Measurements from ENCODE around the gene DNAJC7. TPM values are rescaled to one million over a fixed set of nuclear protein-coding genes. Genes with fewer than 3 reads are reported as not detected.

The DNAJC7 gene
- total RNA-seq, 1 experiment from 2014 or later: 94.6 TPM

DNA sequence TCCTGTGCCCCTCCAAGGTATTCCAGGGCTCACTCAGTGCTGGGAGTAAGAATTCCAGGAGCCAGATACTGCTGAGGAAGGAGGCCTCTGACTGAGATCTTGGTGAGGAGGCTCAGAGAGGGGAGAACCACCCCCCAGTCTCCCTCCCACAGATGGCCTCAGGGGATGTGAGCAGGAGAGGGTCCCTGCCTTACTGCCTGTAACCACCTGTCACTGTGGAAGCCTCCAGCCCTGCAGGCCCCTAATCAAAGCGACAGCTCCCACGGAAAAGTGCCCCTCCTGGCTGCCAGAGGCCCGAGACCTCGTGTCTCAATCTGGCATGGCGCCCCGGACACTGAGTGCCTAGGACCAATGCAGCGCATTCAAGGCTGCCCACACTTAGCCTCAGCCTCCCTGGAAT lies 40.8 kb upstream of the DNAJC7 start:
- H3K27ac ChIP-seq (ENCODE audit: low read depth, low read length, poor library complexity, severe bottlenecking): no peak overlapping the region
- TF ChIP-seq, protein P1, sequence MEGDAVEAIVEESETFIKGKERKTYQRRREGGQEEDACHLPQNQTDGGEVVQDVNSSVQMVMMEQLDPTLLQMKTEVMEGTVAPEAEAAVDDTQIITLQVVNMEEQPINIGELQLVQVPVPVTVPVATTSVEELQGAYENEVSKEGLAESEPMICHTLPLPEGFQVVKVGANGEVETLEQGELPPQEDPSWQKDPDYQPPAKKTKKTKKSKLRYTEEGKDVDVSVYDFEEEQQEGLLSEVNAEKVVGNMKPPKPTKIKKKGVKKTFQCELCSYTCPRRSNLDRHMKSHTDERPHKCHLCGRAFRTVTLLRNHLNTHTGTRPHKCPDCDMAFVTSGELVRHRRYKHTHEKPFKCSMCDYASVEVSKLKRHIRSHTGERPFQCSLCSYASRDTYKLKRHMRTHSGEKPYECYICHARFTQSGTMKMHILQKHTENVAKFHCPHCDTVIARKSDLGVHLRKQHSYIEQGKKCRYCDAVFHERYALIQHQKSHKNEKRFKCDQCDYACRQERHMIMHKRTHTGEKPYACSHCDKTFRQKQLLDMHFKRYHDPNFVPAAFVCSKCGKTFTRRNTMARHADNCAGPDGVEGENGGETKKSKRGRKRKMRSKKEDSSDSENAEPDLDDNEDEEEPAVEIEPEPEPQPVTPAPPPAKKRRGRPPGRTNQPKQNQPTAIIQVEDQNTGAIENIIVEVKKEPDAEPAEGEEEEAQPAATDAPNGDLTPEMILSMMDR (conservative IDR thresholded peaks at IDR 0.05; ENCODE audit: low read depth, low read length): no peak
- no peak for TF ChIP-seq EZH2 (IDR thresholded peaks at IDR 0.05; ENCODE audit: borderline replicate concordance, low read depth, low read length, poor library complexity, severe bottlenecking)
- DNase-seq (ENCODE audit: low spot score): no peak
- POLR2A ChIA-PET (ENCODE audit: low non-redundant PET): no interaction called here
- CTCF ChIA-PET: no interaction called here
- H3K27me3 ChIP-seq (replicated peaks; ENCODE audit: insufficient read depth, low read depth, low read length, poor library complexity): no peaks in the 10 kb centered on the region
- no peaks in the 10 kb centered on the region for H3K4me1 ChIP-seq (ENCODE audit: insufficient read depth, low read length, poor library complexity, severe bottlenecking)
- no peaks in the 10 kb centered on the region for H3K36me3 ChIP-seq (ENCODE audit: insufficient read depth, low read length, poor library complexity, severe bottlenecking)
- intact Hi-C loops (cut with micrococcal nuclease; ENCODE audit: unreplicated experiment): no loop called here
- no peaks in the 10 kb centered on the region for H3K9me3 ChIP-seq (ENCODE audit: low read depth, low read length, poor library complexity, severe bottlenecking)
- BruUV-seq (replicated peaks): no TSS peak
- H3K4me3 ChIP-seq (ENCODE audit: low read depth, low read length, poor library complexity, severe bottlenecking): no peak overlapping the region

DNA sequence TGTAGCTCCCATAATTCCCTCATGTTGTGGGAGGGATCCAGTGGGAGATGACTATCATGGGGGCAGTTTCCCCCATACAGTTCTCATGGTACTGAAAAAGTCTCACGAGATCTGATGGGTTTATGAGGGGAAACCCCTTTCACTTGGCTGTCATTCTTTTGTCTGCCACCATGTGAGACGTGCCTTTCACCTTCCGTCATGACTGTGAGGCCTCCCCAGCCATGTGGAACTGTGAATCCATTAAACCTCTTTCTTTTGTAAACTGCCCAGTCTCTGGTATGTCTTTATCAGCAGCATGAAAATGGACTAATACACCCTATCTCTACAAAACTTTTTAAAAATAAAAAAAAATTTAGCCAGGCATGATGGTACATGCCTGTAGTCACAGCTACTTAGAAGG lies 39.4 kb upstream of the DNAJC7 start:
- Histone ChIP-seq H3K36me3 (ENCODE audit: insufficient read depth, low read length, poor library complexity, severe bottlenecking) (no peaks in the 10 kb centered on the region), H3K9me3 (ENCODE audit: low read depth, low read length, poor library complexity, severe bottlenecking) (no peaks in the 10 kb centered on the region), H3K4me1 (ENCODE audit: insufficient read depth, low read length, poor library complexity, severe bottlenecking) (no peaks in the 10 kb centered on the region), H3K27me3 (replicated peaks; ENCODE audit: insufficient read depth, low read depth, low read length, poor library complexity) (no peaks in the 10 kb centered on the region), H3K27ac (ENCODE audit: low read depth, low read length, poor library complexity, severe bottlenecking) (no peak overlapping the region), H3K4me3 (ENCODE audit: low read depth, low read length, poor library complexity, severe bottlenecking) (no peak overlapping the region)
- intact Hi-C loops (cut with micrococcal nuclease; ENCODE audit: unreplicated experiment): no loop called here
- TF ChIP-seq, protein P1 (conservative IDR thresholded peaks at IDR 0.05; ENCODE audit: low read depth, low read length): no peak
- TF ChIP-seq EZH2 (IDR thresholded peaks at IDR 0.05; ENCODE audit: borderline replicate concordance, low read depth, low read length, poor library complexity, severe bottlenecking): no peak
- CTCF ChIA-PET: no interaction called here
- DNase-seq (ENCODE audit: low spot score): no peak
- no TSS peak for BruUV-seq (replicated peaks)
- POLR2A ChIA-PET (ENCODE audit: low non-redundant PET): interaction anchor here (0.6 kb wide), 1 partner anchor 354 kb away, joined by 16 read pairs; no protein-coding TSS in a partner anchor

DNA sequence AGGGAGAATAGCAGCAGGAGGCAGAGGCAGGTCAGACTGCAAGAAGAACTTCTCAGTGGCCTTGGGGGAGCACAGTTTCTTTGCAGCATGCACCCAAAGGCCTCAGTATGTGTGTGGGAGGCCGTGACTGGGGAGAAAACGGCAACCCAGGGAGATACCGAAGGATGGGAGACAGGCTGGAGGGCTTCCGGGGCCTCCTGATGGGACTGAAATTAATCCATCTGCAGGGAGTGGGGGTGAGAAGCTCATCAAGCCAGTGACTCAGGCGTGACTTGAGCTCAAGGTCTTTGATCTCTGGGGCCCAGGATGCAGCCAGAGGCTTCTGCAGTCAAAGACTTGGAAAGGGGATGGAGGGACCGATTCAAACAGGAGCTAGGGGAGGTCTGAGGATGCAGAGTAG lies 38.3 kb upstream of the DNAJC7 start:
- Histone ChIP-seq H3K27ac (ENCODE audit: low read depth, low read length, poor library complexity, severe bottlenecking) (no peak overlapping the region), H3K4me3 (ENCODE audit: low read depth, low read length, poor library complexity, severe bottlenecking) (no peak overlapping the region), H3K36me3 (ENCODE audit: insufficient read depth, low read length, poor library complexity, severe bottlenecking) (no peaks in the 10 kb centered on the region), H3K4me1 (ENCODE audit: insufficient read depth, low read length, poor library complexity, severe bottlenecking) (no peaks in the 10 kb centered on the region), H3K9me3 (ENCODE audit: low read depth, low read length, poor library complexity, severe bottlenecking) (no peaks in the 10 kb centered on the region), H3K27me3 (replicated peaks; ENCODE audit: insufficient read depth, low read depth, low read length, poor library complexity) (no peaks in the 10 kb centered on the region)
- BruUV-seq (replicated peaks): no TSS peak
- intact Hi-C loops (cut with micrococcal nuclease; ENCODE audit: unreplicated experiment): no loop called here
- DNase-seq (ENCODE audit: low spot score): no peak
- ChIA-PET POLR2A (ENCODE audit: low non-redundant PET) (no interaction called here), CTCF (interaction anchor here (0.6 to 0.8 kb wide), 2 partner anchors 12 to 1738 kb away, joined by 3 to 8 read pairs; no protein-coding TSS in a partner anchor)
- TF ChIP-seq, protein P1 (conservative IDR thresholded peaks at IDR 0.05; ENCODE audit: low read depth, low read length): no peak
- no peak for TF ChIP-seq EZH2 (IDR thresholded peaks at IDR 0.05; ENCODE audit: borderline replicate concordance, low read depth, low read length, poor library complexity, severe bottlenecking)

Measured in A673 (cell line).